IPS-20b (cell line): ENCODE results near the gene ACAP1.

Experiments used
- H3K27ac ChIP-seq: one replicate; pipeline ENCODE4 v1.5.1; 2013; ENCODE audit warnings: low read length
- H3K27me3 ChIP-seq: 2 replicates; pipeline ENCODE4 v1.6.1; 2013; ENCODE audit warnings: mild to moderate bottlenecking, low read length, inconsistent platforms; ENCODE audit not compliant: insufficient read depth
- H3K36me3 ChIP-seq: 2 replicates; pipeline ENCODE4 v1.6.1; 2013; ENCODE audit warnings: low read depth, mild to moderate bottlenecking, inconsistent platforms, low read length, moderate library complexity; ENCODE audit not compliant: insufficient read depth
- H3K4me1 ChIP-seq: 2 replicates; pipeline ENCODE4 v1.6.1; 2013; ENCODE audit warnings: mild to moderate bottlenecking, control low read depth, inconsistent platforms, low read length, moderate library complexity; ENCODE audit not compliant: insufficient read depth
- H3K4me3 ChIP-seq: 2 replicates; pipeline ENCODE4 v1.5.1; 2013; ENCODE audit warnings: mild to moderate bottlenecking, low read length, inconsistent platforms
- H3K9ac ChIP-seq: 2 replicates; pipeline ENCODE4 v1.6.1; 2013; ENCODE audit warnings: low read depth, mild to moderate bottlenecking, inconsistent platforms, low read length, moderate library complexity
- H3K9me3 ChIP-seq: 2 replicates; pipeline ENCODE4 v1.6.1; 2013; ENCODE audit warnings: mild to moderate bottlenecking, low read depth, low read length, inconsistent platforms; ENCODE audit not compliant: insufficient read depth

Gene ACAP1

DNA sequence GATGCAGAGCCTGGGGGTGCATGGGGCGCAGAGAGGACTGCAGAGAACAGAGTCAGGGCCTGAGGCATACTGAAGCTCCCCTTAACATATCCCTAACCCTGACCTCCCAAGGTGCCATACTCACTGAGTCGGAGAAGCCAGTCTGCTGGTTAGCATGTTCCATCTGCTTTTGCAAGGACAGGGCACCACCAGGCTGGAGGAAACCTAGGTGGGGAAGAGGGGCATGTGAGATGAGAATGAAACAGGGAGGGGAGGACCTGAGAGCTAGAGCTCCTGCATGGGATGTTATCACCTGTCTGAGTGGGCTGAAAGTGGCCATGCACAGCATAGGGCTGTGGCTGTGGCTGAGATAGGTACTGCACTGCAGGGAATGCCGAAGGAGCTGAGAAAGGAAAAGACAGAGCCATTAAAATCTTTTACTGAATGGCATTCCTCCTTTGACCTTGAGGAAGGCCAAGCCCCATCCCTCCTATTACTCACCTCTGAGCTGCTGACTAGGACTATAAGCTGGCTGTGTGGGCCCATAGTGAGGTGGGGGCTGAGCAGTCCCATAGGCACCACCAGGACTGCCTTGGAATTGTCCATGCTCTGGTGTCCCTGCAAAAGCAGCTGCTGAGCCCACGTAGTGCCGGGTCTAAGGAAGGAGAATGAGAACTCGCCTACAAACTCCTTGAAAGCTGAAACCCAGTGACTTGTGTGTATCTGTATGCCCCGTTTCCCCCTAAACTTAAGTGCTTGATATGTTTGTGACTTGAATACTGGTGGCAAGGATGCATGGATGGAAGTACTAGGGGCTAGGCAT is 23.0 kb upstream of the ACAP1 start:
- Histone ChIP-seq H3K9ac (no peak overlapping the region), H3K4me1 (peaks cover 5% of the 10 kb centered on the region; the same call in 1 of the 2 replicates), H3K27ac (no peak overlapping the region), H3K4me3 (no peak overlapping the region; the same call in 1 of the 2 replicates), H3K36me3 (peaks cover 77% of the 10 kb centered on the region), H3K27me3 (no peaks in the 10 kb centered on the region), H3K9me3 (no peaks in the 10 kb centered on the region)

DNA sequence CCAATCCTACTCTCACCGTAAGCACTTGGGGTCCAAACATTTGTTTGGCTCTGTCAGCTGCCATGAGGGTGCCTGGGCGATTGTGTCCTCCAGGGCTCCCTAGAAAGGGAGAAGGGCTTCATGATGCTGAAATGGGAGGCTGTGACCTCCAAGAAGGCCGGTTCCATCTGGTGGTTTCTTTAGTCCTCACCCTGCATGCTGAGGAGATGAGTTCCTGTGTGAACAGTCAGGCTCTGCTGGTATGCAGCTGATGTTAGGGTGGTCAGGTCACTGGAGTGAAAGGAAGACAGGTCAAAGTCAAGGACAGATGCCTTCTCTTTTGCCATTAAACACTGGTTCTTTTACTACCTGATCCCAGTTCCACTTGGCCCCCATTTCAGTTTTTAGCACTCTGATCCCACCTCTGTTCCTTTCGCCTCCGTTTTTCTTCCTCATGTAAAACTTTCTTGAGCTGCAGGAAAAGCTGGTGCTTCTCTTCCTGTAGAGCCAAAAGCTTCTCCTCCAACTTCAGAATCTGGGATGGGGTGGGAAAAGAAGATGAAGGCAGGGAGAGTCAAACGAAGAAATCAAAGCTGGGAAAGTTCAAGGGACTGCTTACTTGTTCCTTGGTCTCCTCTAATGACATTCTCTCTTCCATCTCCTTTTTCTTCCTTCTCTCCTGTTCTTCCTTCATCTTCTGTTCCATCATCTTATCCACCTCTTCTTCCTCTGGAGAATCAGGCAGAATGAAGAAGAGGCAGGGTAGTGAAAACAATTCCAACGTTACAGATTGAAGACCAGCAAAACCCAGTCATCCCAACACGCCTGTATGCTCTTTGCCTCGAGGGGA is 22.2 kb upstream of the ACAP1 start:
- peak overlapping the region; percentile 86 for H3K9ac ChIP-seq
- peaks cover 4% of the 10 kb centered on the region; the same call in 1 of the 2 replicates for H3K4me1 ChIP-seq
- peaks cover 81% of the 10 kb centered on the region for H3K36me3 ChIP-seq

DNA sequence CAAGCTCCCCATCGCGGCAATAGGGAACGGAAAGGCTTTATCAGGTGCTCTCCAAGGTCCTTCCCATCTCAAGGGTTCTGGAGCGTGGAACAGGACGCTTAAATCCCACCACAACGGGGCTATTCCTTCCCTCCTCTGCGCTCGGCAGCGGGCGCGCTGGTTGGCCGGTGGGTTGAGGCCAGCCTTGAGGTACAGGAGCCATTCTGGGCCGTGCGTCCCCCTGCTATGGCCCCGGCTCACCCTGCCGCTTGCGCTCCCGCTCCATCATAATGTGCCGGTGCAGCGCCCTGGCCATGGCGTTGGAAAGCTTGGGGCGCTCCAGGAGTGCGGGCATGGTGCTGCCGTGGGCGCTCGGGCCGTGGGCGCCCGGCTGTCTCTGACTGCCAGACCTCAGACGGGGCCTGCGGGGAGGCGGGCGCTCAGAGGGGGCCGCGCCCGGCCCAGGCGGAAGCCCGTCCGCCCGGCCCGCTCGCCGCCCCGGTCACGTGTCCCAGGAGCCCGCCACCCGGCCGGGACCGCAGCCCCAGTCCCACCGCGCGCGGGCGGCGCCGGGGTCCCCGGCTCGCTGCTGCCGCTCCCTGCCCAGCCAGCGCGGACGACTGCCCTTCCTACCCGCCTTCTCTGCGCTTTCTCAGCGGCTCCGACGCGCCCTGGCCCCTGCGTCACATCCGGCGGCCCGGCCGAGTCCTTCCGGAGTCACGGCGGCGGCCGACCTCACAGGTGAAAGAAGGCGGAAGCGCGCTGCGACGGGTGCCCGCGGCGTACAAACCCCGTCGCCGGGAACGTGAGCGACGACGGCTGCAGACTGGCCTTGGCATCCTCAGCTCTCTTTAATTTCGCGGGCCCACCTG is 21.4 kb upstream of the ACAP1 start, which contains the start of gene GPS2:
GPS2 (minus strand) TSS at position 642 of the 851 bp plus-strand sequence; CDS start at position 334, 308 bp downstream.
- Histone ChIP-seq H3K4me3 (peak within 1 kb of the TSS; percentile 87), H3K27me3 (no peaks in the 10 kb centered on the region), H3K4me1 (no peaks in the 10 kb centered on the region), H3K27ac (no peak within 1 kb of the TSS), H3K36me3 (peaks cover 72% of the 10 kb centered on the region), H3K9me3 (no peaks in the 10 kb centered on the region), H3K9ac (peak within 1 kb of the TSS; percentile 86)

More for the DNA sequence above, 22.2 kb upstream of the ACAP1 start:
- H3K27ac ChIP-seq, result no peak overlapping the region
- H3K4me3 ChIP-seq, result peak overlapping the region; percentile 87
- H3K9me3 ChIP-seq, result no peaks in the 10 kb centered on the region
- H3K27me3 ChIP-seq, result no peaks in the 10 kb centered on the region

DNA sequence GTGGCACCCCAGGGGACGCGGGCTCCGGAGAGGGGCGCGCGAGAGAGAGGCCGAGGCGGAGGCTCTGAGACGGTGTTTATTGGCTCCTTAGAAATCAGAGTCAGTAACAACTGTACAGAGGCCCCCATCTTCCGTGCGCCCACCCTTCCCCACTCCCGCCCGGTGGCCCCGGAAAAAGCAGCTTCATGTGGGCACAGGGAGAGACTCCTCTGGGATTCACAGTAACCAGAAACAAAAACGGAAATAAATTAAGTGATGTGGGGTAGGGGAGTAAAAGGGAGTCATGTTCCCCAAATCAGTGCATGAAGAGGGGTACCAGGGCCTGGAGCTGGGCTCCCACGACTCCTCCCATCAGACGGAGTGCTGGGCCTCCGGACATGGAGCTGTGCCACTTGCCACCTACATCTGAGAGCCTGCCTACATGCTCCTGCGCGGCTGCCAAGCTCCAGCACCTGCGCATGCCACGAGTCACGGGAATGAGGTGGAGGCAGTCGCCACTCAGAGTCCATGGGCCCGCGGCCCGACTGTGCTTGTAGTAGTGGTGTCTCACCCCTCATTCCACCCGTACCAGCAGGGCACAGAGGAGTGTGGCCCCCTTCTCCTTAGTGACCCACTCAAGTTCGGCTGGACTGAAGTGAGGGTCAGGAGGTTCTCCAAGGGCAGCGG is 20.6 kb upstream of the ACAP1 start:
- Histone ChIP-seq H3K4me1 (no peaks in the 10 kb centered on the region), H3K4me3 (peak overlapping the region; percentile 87), H3K27me3 (no peaks in the 10 kb centered on the region), H3K9me3 (no peaks in the 10 kb centered on the region), H3K9ac (peak overlapping the region; percentile 86), H3K36me3 (peaks cover 71% of the 10 kb centered on the region), H3K27ac (no peak overlapping the region)

- no peaks in the 10 kb centered on the region for H3K27me3 ChIP-seq
- no peaks in the 10 kb centered on the region for H3K4me1 ChIP-seq
- no peak overlapping the region for H3K27ac ChIP-seq
- no peaks in the 10 kb centered on the region for H3K9me3 ChIP-seq
- H3K9ac ChIP-seq, result no peak overlapping the region
- H3K36me3 ChIP-seq, result peaks cover 72% of the 10 kb centered on the region
- no peak overlapping the region for H3K4me3 ChIP-seq
These were observed 19.0 kb upstream of the ACAP1 start for GRCh38 chr17:7317161-7317803.

DNA sequence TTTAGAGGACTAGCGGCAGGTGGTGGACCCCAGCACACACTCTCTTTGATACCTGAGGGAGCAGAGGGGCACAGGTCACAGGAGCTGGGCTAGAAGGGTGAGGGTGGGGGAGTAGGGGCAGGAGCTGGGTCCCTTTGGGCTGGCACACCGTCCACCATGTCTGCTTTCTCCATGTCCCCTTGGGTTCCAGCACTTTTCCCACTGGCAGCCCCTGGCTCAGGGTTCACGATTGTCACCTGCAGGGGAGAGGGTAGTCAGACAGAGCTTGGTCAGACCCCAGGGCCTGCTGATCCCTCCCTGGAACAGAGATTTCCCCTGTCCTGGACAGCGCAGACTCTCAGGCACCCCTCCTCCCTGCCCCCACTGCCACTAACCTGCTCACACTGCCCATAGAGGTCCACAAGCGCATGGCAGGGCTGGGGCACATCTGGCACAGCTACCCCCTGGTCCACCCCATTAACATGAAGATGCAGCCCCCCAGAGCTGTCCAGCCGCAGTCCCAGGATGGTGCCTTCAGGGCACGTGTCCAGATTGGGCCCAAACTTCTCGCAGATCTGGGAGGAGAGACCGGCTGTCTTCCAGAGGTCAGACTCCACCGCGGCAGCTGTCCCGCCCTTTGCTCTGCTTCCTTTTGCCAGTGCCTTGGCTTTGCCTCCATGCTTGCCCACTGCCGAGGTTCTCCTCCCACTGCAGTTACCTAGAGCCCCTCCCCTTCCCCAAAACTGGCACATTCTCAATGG is 18.0 kb upstream of the ACAP1 start:
- no peaks in the 10 kb centered on the region for H3K4me1 ChIP-seq
- H3K9ac ChIP-seq, result no peak overlapping the region

DNA sequence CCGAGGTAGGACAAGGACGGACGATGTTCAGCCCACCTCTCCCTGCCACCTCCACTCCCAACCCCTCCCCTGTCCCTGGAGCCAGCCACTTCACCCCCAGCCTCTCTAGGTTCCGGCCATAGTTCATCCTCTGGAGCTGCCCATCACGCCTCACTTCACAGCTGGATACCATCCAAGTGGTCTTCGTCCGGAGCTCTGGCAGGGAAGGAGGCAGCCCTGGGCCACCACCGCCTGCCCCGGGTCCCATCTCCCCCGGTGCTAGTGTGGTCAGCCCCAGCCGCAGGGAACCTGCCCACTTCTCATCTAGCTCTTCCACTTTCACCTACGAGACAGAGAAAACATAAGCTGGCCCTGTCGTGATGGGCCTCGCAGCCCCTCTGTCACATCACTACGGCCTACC is 14.9 kb upstream of the ACAP1 start:
- Histone ChIP-seq H3K27me3 (no peaks in the 10 kb centered on the region), H3K36me3 (peaks cover 80% of the 10 kb centered on the region), H3K4me3 (no peak overlapping the region), H3K27ac (no peak overlapping the region), H3K9ac (no peak overlapping the region), H3K4me1 (no peaks in the 10 kb centered on the region), H3K9me3 (no peaks in the 10 kb centered on the region)

More for the DNA sequence above, 18.0 kb upstream of the ACAP1 start:
- Histone ChIP-seq H3K36me3 (peaks cover 72% of the 10 kb centered on the region), H3K9me3 (no peaks in the 10 kb centered on the region), H3K27ac (no peak overlapping the region), H3K4me3 (no peak overlapping the region), H3K27me3 (no peaks in the 10 kb centered on the region)

- Histone ChIP-seq H3K27ac (no peak overlapping the region), H3K36me3 (peaks cover 76% of the 10 kb centered on the region), H3K9ac (no peak overlapping the region), H3K27me3 (no peaks in the 10 kb centered on the region), H3K4me1 (no peaks in the 10 kb centered on the region), H3K9me3 (no peaks in the 10 kb centered on the region), H3K4me3 (no peak overlapping the region)
These were observed 13.7 kb upstream of the ACAP1 start for GRCh38 chr17:7322520-7323194.

DNA sequence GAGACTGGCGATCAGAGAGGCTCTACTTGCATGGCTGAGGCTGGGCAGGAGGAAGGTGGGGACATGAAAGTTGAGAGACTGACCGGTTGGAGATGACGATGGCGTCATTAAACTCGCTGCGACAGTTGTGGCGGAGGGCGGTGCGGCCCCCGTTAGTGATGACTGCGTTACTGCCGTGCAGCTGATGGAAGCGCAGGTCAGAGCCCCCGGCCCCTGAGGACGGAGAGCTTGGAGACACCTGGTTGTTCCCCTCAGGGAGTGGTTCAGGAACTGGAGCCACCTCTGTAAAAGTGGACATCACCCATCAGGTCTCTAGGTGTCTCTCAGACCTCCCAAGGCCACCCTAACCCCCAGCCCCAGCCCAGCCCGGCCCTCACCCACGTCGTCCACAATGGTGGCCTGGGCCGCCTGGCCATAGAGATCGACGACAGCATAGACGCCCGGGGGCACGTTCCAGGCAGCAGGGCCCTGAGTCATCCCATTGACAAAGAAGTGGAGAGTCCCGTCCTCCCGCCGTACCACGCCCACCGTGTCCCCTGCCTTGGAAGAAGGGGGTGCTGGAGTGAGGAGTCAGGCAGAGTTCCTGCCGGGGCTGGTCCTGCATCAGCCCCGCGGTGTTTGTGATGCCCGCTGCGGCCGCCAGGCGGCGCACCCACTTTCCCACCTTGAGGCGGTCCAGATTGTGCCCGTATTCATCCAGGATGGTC is 12.4 kb upstream of the ACAP1 start:
- H3K27me3 ChIP-seq, result no peaks in the 10 kb centered on the region
- no peaks in the 10 kb centered on the region for H3K9me3 ChIP-seq
- no peak overlapping the region for H3K4me3 ChIP-seq
- no peak overlapping the region for H3K27ac ChIP-seq
- peaks cover 64% of the 10 kb centered on the region for H3K36me3 ChIP-seq
- H3K4me1 ChIP-seq, result no peaks in the 10 kb centered on the region
- no peak overlapping the region for H3K9ac ChIP-seq
